Immature natural killer cell (primary cell): ENCODE data around the gene HDAC4. TPM values are rescaled to one million over a fixed set of nuclear protein-coding genes. Genes with fewer than 3 reads are reported as not detected.
A peak's percentile ranks its signal among the peaks of the same experiment; 100 is the strongest.

Experiments used
- DNase-seq, 3 donors: peaks; one replicate each; pipeline ENCODE4 v3.0.0; 2022; ENCODE audit warnings: mixed read lengths in 1 of 3
- H3K27ac Mint-ChIP-seq, 6 donors: one replicate each; pipeline ENCODE4 v1.8.0; 2020; ENCODE audit warnings: mixed read lengths in 6 of 6, mild to moderate bottlenecking in 5 of 6, inconsistent platforms in 4 of 6, moderate library complexity in 3 of 6
- H3K27me3 Mint-ChIP-seq, 3 donors: one replicate each; pipeline ENCODE4 v1.8.0; 2020 to 2021; ENCODE audit warnings: low read depth in 3 of 3, mild to moderate bottlenecking in 3 of 3, mixed read lengths in 3 of 3, moderate library complexity in 3 of 3, inconsistent platforms in 1 of 3
- H3K36me3 Mint-ChIP-seq, 3 donors: one replicate each; pipeline ENCODE4 v1.8.0; 2020; ENCODE audit warnings: mixed read lengths in 3 of 3, inconsistent platforms in 2 of 3, mild to moderate bottlenecking in 2 of 3
- H3K4me1 Mint-ChIP-seq, 2 donors: one replicate each; pipeline ENCODE4 v1.8.0; 2020; ENCODE audit warnings: inconsistent platforms in 2 of 2, mild to moderate bottlenecking in 2 of 2, mixed read lengths in 2 of 2, moderate library complexity in 1 of 2
- H3K4me3 Mint-ChIP-seq, 5 donors: one replicate each; pipeline ENCODE4 v1.8.0; 2020; ENCODE audit warnings: mild to moderate bottlenecking in 5 of 5, mixed read lengths in 5 of 5, inconsistent platforms in 3 of 5, moderate library complexity in 3 of 5
- H3K9me3 Mint-ChIP-seq, 6 donors: one replicate each; pipeline ENCODE4 v1.8.0; 2020; ENCODE audit warnings: mild to moderate bottlenecking in 6 of 6, mixed read lengths in 6 of 6, inconsistent platforms in 4 of 6, moderate library complexity in 3 of 6
- polyA plus RNA-seq, 3 donors: library from polyadenylated mRNA; unstranded; fragments of 300-500 nt; fragmentation: Illumina TruSeq; gene quantifications; one replicate each; pipeline ENCODE4 v1.2.3, GENCODE V29; 2021

The HDAC4 gene
- polyA plus RNA-seq, 3 donors from 2014 or later: 1.9 to 8.1 (median 5.1) TPM

- H3K36me3 Mint-ChIP-seq: peaks cover 40 to 51% (median 51%) of the 10 kb centered on the region in 3 donors
- DNase-seq: no peak
- H3K4me1 Mint-ChIP-seq: peaks cover 15 to 21% of the 10 kb centered on the region in 2 donors
- peaks cover 0 to 8% (median 3%) of the 10 kb centered on the region in 6 donors for H3K9me3 Mint-ChIP-seq
- no peak overlapping the region for H3K4me3 Mint-ChIP-seq
- peaks cover 4 to 10% (median 10%) of the 10 kb centered on the region in 3 donors for H3K27me3 Mint-ChIP-seq
- H3K27ac Mint-ChIP-seq: no peak overlapping the region
These were observed 254.7 kb downstream of the HDAC4 start for GRCh38 chr2:239146011-239146641.

- Mint-ChIP-seq H3K4me1 (peaks cover 10 to 15% of the 10 kb centered on the region in 2 donors), H3K27me3 (peaks cover 4 to 7% (median 6%) of the 10 kb centered on the region in 3 donors), H3K36me3 (peaks cover 36 to 51% (median 49%) of the 10 kb centered on the region in 3 donors), H3K27ac (no peak overlapping the region), H3K4me3 (no peak overlapping the region), H3K9me3 (peaks cover 0 to 5% (median 3%) of the 10 kb centered on the region in 6 donors)
- no peak for DNase-seq
These were observed 255.2 kb downstream of the HDAC4 start for GRCh38 chr2:239145601-239146000.

GRCh38 chr2:239145106-239145505 is 255.7 kb downstream of the HDAC4 start:
- Mint-ChIP-seq H3K4me3 (no peak overlapping the region), H3K4me1 (peaks cover 7 to 10% of the 10 kb centered on the region in 2 donors), H3K36me3 (peaks cover 32 to 47% (median 45%) of the 10 kb centered on the region in 3 donors), H3K9me3 (peaks cover 0 to 2% (median under 1%) of the 10 kb centered on the region in 6 donors), H3K27me3 (peaks cover 2 to 4% (median 3%) of the 10 kb centered on the region in 3 donors), H3K27ac (peak overlapping the region in 1 of 6 donors; percentile 67)
- DNase-seq: no peak

GRCh38 chr2:239144713-239144999 is 256.2 kb downstream of the HDAC4 start:
- H3K36me3 Mint-ChIP-seq: peaks cover 32 to 49% (median 48%) of the 10 kb centered on the region in 3 donors
- no peak overlapping the region for H3K27ac Mint-ChIP-seq
- peaks cover 0 to 2% (median 0%) of the 10 kb centered on the region in 6 donors for H3K9me3 Mint-ChIP-seq
- DNase-seq: no peak
- peaks cover 0 to 4% (median 3%) of the 10 kb centered on the region in 3 donors for H3K27me3 Mint-ChIP-seq
- H3K4me3 Mint-ChIP-seq: no peak overlapping the region
- peaks cover 6 to 10% of the 10 kb centered on the region in 2 donors for H3K4me1 Mint-ChIP-seq

- DNase-seq: no peak
- H3K4me1 Mint-ChIP-seq: peaks cover 11 to 15% of the 10 kb centered on the region in 2 donors
- H3K9me3 Mint-ChIP-seq: peaks cover 0 to 2% (median 0%) of the 10 kb centered on the region in 6 donors
- H3K27me3 Mint-ChIP-seq: peaks cover 0 to 6% (median 6%) of the 10 kb centered on the region in 3 donors
- H3K36me3 Mint-ChIP-seq: peaks cover 35 to 55% (median 54%) of the 10 kb centered on the region in 3 donors
- no peak overlapping the region for H3K27ac Mint-ChIP-seq
- H3K4me3 Mint-ChIP-seq: no peak overlapping the region
These were observed 256.7 kb downstream of the HDAC4 start for GRCh38 chr2:239143858-239144712.

GRCh38 chr2:239142806-239143205 is 258.0 kb downstream of the HDAC4 start:
- DNase-seq: no peak
- Mint-ChIP-seq H3K4me3 (no peak overlapping the region), H3K27ac (no peak overlapping the region), H3K4me1 (peaks cover 18 to 22% of the 10 kb centered on the region in 2 donors), H3K9me3 (no peaks in the 10 kb centered on the region), H3K36me3 (peaks cover 31 to 50% (median 49%) of the 10 kb centered on the region in 3 donors), H3K27me3 (peaks cover 0 to 11% (median 8%) of the 10 kb centered on the region in 3 donors)

- no peak overlapping the region for H3K27ac Mint-ChIP-seq
- H3K9me3 Mint-ChIP-seq: no peaks in the 10 kb centered on the region
These were observed 258.5 kb downstream of the HDAC4 start for GRCh38 chr2:239142296-239142695.

GRCh38 chr2:239141021-239141760 is 259.6 kb downstream of the HDAC4 start:
- H3K27ac Mint-ChIP-seq: no peak overlapping the region
- peaks cover 0 to 15% (median 10%) of the 10 kb centered on the region in 3 donors for H3K27me3 Mint-ChIP-seq
- no peak overlapping the region for H3K4me3 Mint-ChIP-seq
- H3K4me1 Mint-ChIP-seq: peaks cover 33 to 36% of the 10 kb centered on the region in 2 donors
- DNase-seq: no peak
- no peaks in the 10 kb centered on the region for H3K9me3 Mint-ChIP-seq
- peaks cover 37 to 57% (median 56%) of the 10 kb centered on the region in 3 donors for H3K36me3 Mint-ChIP-seq

More at GRCh38 chr2:239142296-239142695, 258.5 kb downstream of the HDAC4 start:
- Mint-ChIP-seq H3K27me3 (peaks cover 0 to 11% (median 8%) of the 10 kb centered on the region in 3 donors), H3K36me3 (peaks cover 31 to 51% (median 49%) of the 10 kb centered on the region in 3 donors), H3K4me3 (no peak overlapping the region), H3K4me1 (peaks cover 23 to 25% of the 10 kb centered on the region in 2 donors)
- no peak for DNase-seq

GRCh38 chr2:239140346-239141020 is 260.3 kb downstream of the HDAC4 start:
- H3K27me3 Mint-ChIP-seq: peaks cover 0 to 15% (median 10%) of the 10 kb centered on the region in 3 donors
- DNase-seq: no peak
- no peaks in the 10 kb centered on the region for H3K9me3 Mint-ChIP-seq
- peaks cover 44 to 63% (median 60%) of the 10 kb centered on the region in 3 donors for H3K36me3 Mint-ChIP-seq
- H3K4me3 Mint-ChIP-seq: no peak overlapping the region
- peaks cover 33 to 43% of the 10 kb centered on the region in 2 donors for H3K4me1 Mint-ChIP-seq
- H3K27ac Mint-ChIP-seq: no peak overlapping the region

- DNase-seq: no peak
- no peaks in the 10 kb centered on the region for H3K9me3 Mint-ChIP-seq
- H3K4me1 Mint-ChIP-seq: peaks cover 33 to 52% of the 10 kb centered on the region in 2 donors
- peaks cover 0 to 15% (median 10%) of the 10 kb centered on the region in 3 donors for H3K27me3 Mint-ChIP-seq
- peaks cover 49 to 66% (median 64%) of the 10 kb centered on the region in 3 donors for H3K36me3 Mint-ChIP-seq
- no peak overlapping the region for H3K27ac Mint-ChIP-seq
- no peak overlapping the region for H3K4me3 Mint-ChIP-seq
These were observed 261.3 kb downstream of the HDAC4 start for GRCh38 chr2:239139566-239139965.

- Mint-ChIP-seq H3K4me1 (peaks cover 33 to 52% of the 10 kb centered on the region in 2 donors), H3K27me3 (peaks cover 0 to 15% (median 10%) of the 10 kb centered on the region in 3 donors), H3K36me3 (peaks cover 50 to 67% (median 65%) of the 10 kb centered on the region in 3 donors), H3K27ac (peak overlapping the region in 2 of 6 donors; percentile 40 to 55), H3K4me3 (peak overlapping the region; percentile 30 to 66 (median 60)), H3K9me3 (no peaks in the 10 kb centered on the region)
- no peak for DNase-seq
These were observed 261.7 kb downstream of the HDAC4 start for GRCh38 chr2:239139101-239139500.

- DNase-seq: no peak
- H3K4me3 Mint-ChIP-seq: peak overlapping the region; percentile 30 to 66 (median 62)
- peaks cover 55 to 72% (median 63%) of the 10 kb centered on the region in 3 donors for H3K36me3 Mint-ChIP-seq
These were observed 262.2 kb downstream of the HDAC4 start for GRCh38 chr2:239138610-239139009.

GRCh38 chr2:239137898-239138283 is 262.9 kb downstream of the HDAC4 start:
- Mint-ChIP-seq H3K27me3 (peaks cover 2 to 13% (median 10%) of the 10 kb centered on the region in 3 donors), H3K27ac (peak overlapping the region; percentile 7 to 76 (median 58)), H3K4me3 (peak overlapping the region; percentile 54 to 84 (median 79)), H3K36me3 (peaks cover 53 to 73% (median 61%) of the 10 kb centered on the region in 3 donors), H3K9me3 (no peaks in the 10 kb centered on the region), H3K4me1 (peaks cover 33 to 52% of the 10 kb centered on the region in 2 donors)
- DNase-seq: peak; percentile 55 to 69 (median 56)

More at GRCh38 chr2:239138610-239139009, 262.2 kb downstream of the HDAC4 start:
- Mint-ChIP-seq H3K27ac (peak overlapping the region in 2 of 6 donors; percentile 40 to 55), H3K4me1 (peaks cover 33 to 52% of the 10 kb centered on the region in 2 donors), H3K27me3 (peaks cover 0 to 15% (median 10%) of the 10 kb centered on the region in 3 donors), H3K9me3 (no peaks in the 10 kb centered on the region)
